K562 (cell line): Measurements from ENCODE around the gene NBEA. TPM values are rescaled to one million over a fixed set of nuclear protein-coding genes. Genes with fewer than 3 reads are reported as not detected.

Experiments used
- CHD7 ChIP-seq: fragments of 200-600 bp; sonication (generic); IDR thresholded peaks from one replicate; pipeline ENCODE4 v1.6.1; 2012; ENCODE audit warnings: mild to moderate bottlenecking, low read depth, low read length, inconsistent platforms
- EP400 ChIP-seq: fragments of 450-650 bp; IDR thresholded peaks from 2 replicates; pipeline ENCODE4 v1.6.1; 2017; ENCODE audit warnings: antibody characterized with exemption, mild to moderate bottlenecking, moderate library complexity
- MAZ ChIP-seq, 2 experiments: fragments of 450-650 bp in 1 of 2; sonication (generic) in 1 of 2; formaldehyde crosslinking; IDR thresholded peaks in 1 of 2; conservative IDR thresholded peaks in 1 of 2; 2 replicates each; pipeline versions ENCODE4 v1.4.0 to v1.5.0; 2020; ENCODE audit warnings: mild to moderate bottlenecking in 1 of 2, missing genetic modification reagents in 1 of 2
- SETDB1 ChIP-seq: IDR thresholded peaks from one replicate; pipeline ENCODE4 v1.6.1; 2012; ENCODE audit warnings: low read length, control low read depth, inconsistent platforms
- TEAD4 ChIP-seq, 2 experiments: sonication (generic) in 1 of 2; formaldehyde crosslinking in 1 of 2; IDR thresholded peaks; 2 replicates each; pipeline versions ENCODE4 v1.6.1 to v1.8.0; 2012 to 2022; ENCODE audit warnings: borderline replicate concordance in 1 of 2, inconsistent platforms in 1 of 2, low read length in 1 of 2, mild to moderate bottlenecking in 1 of 2, missing genetic modification reagents in 1 of 2
- ZNF184 ChIP-seq: sonication (generic); formaldehyde crosslinking; IDR thresholded peaks from 2 replicates; pipeline ENCODE4 v1.5.0; 2020; ENCODE audit warnings: missing genetic modification reagents
- ZNF224 ChIP-seq: sonication (generic); formaldehyde crosslinking; IDR thresholded peaks from 2 replicates; pipeline ENCODE4 v1.8.0; 2022; ENCODE audit warnings: mild to moderate bottlenecking, missing genetic modification reagents
- ZNF655 ChIP-seq: fragments of 250-450 bp; sonication (Bioruptor Pico); IDR thresholded peaks from 2 replicates; pipeline ENCODE4 v1.5.0; 2021
- polyA plus RNA-seq, 8 experiments: library from polyadenylated mRNA; depleted of rRNA in 4 of 8; stranded (reverse) in 5 of 8; unstranded in 3 of 8; fragments of >200 nt; fragmentation: Nextera tagmentation in 2 of 8; fragmentation: Illumina TruSeq in 1 of 8; extraction: Ambion mirVana in 2 of 8; extraction: Trizol in 1 of 8; gene quantifications; 2 replicates each; pipeline versions ENCODE4 v1.2.1 to v1.2.3, GENCODE V29; 2011 to 2014; ENCODE audit warnings: inconsistent platforms in 1 of 8, missing spikeins in 1 of 8
- total RNA-seq, 7 experiments: library from RNA; depleted of rRNA in 6 of 7; stranded (reverse); fragments of >200 nt in 6 of 7; fragmentation: Illumina TruSeq in 2 of 7; extraction: Trizol in 2 of 7; gene quantifications; 2 replicates each; pipeline versions ENCODE4 v1.2.1 to v1.2.3, GENCODE V29; 2011 to 2021; ENCODE audit warnings: low replicate concordance in 1 of 7

Gene NBEA
- total and polyA plus RNA-seq, 9 of the 15 experiments (the other 6 are each of a cell fraction or from before 2014, with no cell fraction given): 0.03 to 0.94 (median 0.05) TPM; not detected in 2

GRCh38 chr13:35694549-35695447 lies 752.7 kb downstream of the NBEA start (continued):
- no peak for TF ChIP-seq TEAD4 (IDR thresholded peaks at IDR 0.05; ENCODE audit: low read length)
- TF ChIP-seq TEAD4 (CRISPR knock-in tag; IDR thresholded peaks at IDR 0.05; ENCODE audit: borderline replicate concordance): no peak
- TF ChIP-seq ZNF655 (CRISPR knock-in tag): no peak
- no peak for TF ChIP-seq EP400
- TF ChIP-seq SETDB1: no peak
- TF ChIP-seq CHD7: no peak
- TF ChIP-seq ZNF184 (CRISPR knock-in tag): no peak
- no peak for TF ChIP-seq ZNF224 (CRISPR knock-in tag)
- no peak for TF ChIP-seq MAZ (CRISPR knock-in tag; conservative IDR thresholded peaks at IDR 0.05 in 1 of 2, IDR thresholded peaks at IDR 0.05 in 1 of 2)
